ENCODE measurements around the gene TRMT1.

- TF ChIP-seq CTCF (conservative IDR thresholded peaks at IDR 0.05 in 1 of 2, IDR thresholded peaks at IDR 0.05 in 1 of 2; ENCODE audit: low read depth in 1 of 2, low read length in 2 of 2) (no peak), EZH2 (IDR thresholded peaks at IDR 0.05; ENCODE audit: low read length, missing control alignments) (no peak)
These were observed 1.4 kb upstream of the TRMT1 start, which contains the start of gene NACC1 for GRCh38 chr19:13117772-13118423.

Data from fibroblast of lung (primary cell).